ENCODE data around the gene ANKS3.

ANKS3 gene

GRCh38 chr16:4698321-4699045 lies 35.6 kb downstream of the ANKS3 start:
- H3K27ac ChIP-seq, result no peak overlapping the region
- TF ChIP-seq CTCF (conservative IDR thresholded peaks at IDR 0.05) (no peak), ZFX (IDR thresholded peaks at IDR 0.05) (no peak)

DNA sequence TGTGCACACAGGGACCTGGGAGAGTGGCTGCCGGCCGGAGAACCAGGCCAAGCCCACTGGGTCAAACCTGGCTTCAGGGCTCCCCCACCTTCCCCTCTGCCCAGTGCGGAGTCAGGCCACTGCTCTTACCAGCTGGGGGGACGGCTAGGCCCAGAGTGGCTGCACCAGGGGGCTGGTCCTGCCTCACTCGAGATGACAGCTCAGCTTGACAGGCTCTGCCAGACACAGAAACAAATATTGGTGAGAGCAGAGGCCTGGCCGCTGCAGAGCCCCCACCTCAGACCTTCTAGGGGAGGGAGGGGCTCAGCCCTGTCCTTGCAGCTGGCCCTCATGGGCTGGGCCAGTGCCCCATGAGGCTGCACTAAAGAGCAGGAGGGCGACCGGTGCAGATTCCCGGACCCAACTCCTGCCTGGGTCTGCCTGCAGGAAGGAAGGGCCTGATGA lies 36.2 kb downstream of the ANKS3 start:
- H3K27ac ChIP-seq, result no peak overlapping the region
- TF ChIP-seq ZFX (IDR thresholded peaks at IDR 0.05), result no peak
- TF ChIP-seq CTCF (conservative IDR thresholded peaks at IDR 0.05), result no peak

- no peak overlapping the region for H3K27ac ChIP-seq
- TF ChIP-seq ZFX (IDR thresholded peaks at IDR 0.05) (no peak), CTCF (conservative IDR thresholded peaks at IDR 0.05) (no peak)
Observed at GRCh38 chr16:4696905-4697847, 36.9 kb downstream of the ANKS3 start.

GRCh38 chr16:4696172-4696904 lies 37.7 kb downstream of the ANKS3 start:
- TF ChIP-seq CTCF (conservative IDR thresholded peaks at IDR 0.05) (no peak), ZFX (IDR thresholded peaks at IDR 0.05) (no peak)
- no peak overlapping the region for H3K27ac ChIP-seq

- TF ChIP-seq CTCF (conservative IDR thresholded peaks at IDR 0.05), result no peak
- no peak for TF ChIP-seq ZFX (IDR thresholded peaks at IDR 0.05)
Observed at GRCh38 chr16:4695473-4696171, 38.4 kb downstream of the ANKS3 start.

DNA sequence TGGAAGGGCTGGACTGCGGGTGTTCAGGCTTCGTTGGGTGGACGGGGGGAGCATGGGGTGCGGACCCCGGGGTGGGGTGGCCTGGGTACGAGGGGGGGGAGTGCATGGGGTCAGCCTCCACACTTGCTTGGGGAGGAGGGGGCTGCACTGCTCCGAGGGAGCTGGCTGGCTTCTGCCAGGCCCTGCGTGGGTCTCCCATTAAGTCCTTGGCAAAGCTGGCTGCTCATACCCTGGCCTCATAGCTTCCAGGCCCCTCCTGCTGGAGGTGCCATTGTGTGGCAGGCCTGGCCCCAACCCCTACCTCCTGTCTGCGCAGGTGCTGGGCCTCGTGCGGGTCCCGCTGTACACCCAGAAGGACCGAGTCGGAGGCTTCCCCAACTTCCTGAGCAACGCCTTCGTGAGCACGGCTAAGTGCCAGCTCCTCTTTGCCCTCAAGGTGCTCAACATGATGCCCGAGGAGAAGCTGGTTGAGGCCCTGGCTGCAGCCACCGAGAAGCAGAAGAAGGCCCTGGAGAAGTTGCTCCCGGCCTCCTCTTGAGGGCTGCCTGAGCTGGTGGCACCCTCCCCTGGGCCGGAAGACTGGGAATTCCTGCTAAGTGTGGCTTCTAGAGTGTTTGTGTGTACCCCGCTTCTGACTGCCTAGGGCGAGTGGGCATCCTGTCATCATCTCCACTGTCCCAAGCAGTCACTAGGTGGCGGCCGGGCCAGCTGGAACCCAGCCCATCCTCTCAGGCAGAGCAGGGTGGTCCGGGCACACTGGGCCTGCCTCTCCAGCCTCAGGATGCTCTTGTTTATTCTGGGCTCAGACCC lies 39.2 kb downstream of the ANKS3 start:
- TF ChIP-seq ZFX (IDR thresholded peaks at IDR 0.05), result no peak
- TF ChIP-seq CTCF (conservative IDR thresholded peaks at IDR 0.05), result no peak
- peak overlapping the region; percentile 97 for H3K27ac ChIP-seq

More at GRCh38 chr16:4695473-4696171, 38.4 kb downstream of the ANKS3 start:
- no peak overlapping the region; the same call in 1 of the 2 replicates for H3K27ac ChIP-seq

Data from C4-2B (cell line).